ENCODE results near the gene APOBEC4. TPM values are rescaled to one million over a fixed set of nuclear protein-coding genes. Genes with fewer than 3 reads are reported as not detected.

Gene APOBEC4
- total RNA-seq, 1 donor from 2014 or later: not detected

GRCh38 chr1:183674886-183675285, 21.8 kb upstream of the APOBEC4 start:
- DNase-seq (ENCODE audit: low spot score): no peak

GRCh38 chr1:183674339-183674738, 21.2 kb upstream of the APOBEC4 start:
- DNase-seq (ENCODE audit: low spot score): no peak

GRCh38 chr1:183673605-183674323, 20.6 kb upstream of the APOBEC4 start:
- no peak for DNase-seq (ENCODE audit: low spot score)

GRCh38 chr1:183670169-183670568, 17.1 kb upstream of the APOBEC4 start:
- no peak for DNase-seq (ENCODE audit: low spot score)

GRCh38 chr1:183656355-183656754, 3.2 kb upstream of the APOBEC4 start:
- no peak for DNase-seq (ENCODE audit: low spot score)

- peak; percentile 87 for DNase-seq (ENCODE audit: low spot score)
Measured at GRCh38 chr1:183655562-183656075, 2.5 kb upstream of the APOBEC4 start.

GRCh38 chr1:183654706-183655105, 1.6 kb upstream of the APOBEC4 start:
- no peak for DNase-seq (ENCODE audit: low spot score)

- no peak for DNase-seq (ENCODE audit: low spot score)
Measured at GRCh38 chr1:183653876-183654451, 848 bp upstream of the APOBEC4 start.

GRCh38 chr1:183653462-183653794, 312 bp upstream of the APOBEC4 start:
- no peak for DNase-seq (ENCODE audit: low spot score)

GRCh38 chr1:183652107-183652506, 1.0 kb downstream of the APOBEC4 start:
- no peak for DNase-seq (ENCODE audit: low spot score)

- no peak for DNase-seq (ENCODE audit: low spot score)
Measured at GRCh38 chr1:183651612-183652011, 1.5 kb downstream of the APOBEC4 start.

- DNase-seq (ENCODE audit: low spot score): no peak
Measured at GRCh38 chr1:183648042-183648441, 5.1 kb downstream of the APOBEC4 start.

GRCh38 chr1:183646776-183647175, 6.3 kb downstream of the APOBEC4 start:
- no peak for DNase-seq (ENCODE audit: low spot score)

GRCh38 chr1:183645531-183645930, 7.6 kb downstream of the APOBEC4 start:
- DNase-seq (ENCODE audit: low spot score): no peak

GRCh38 chr1:183642166-183642565, 10.9 kb downstream of the APOBEC4 start:
- DNase-seq (ENCODE audit: low spot score): no peak

- DNase-seq (ENCODE audit: low spot score): no peak
Measured at GRCh38 chr1:183640193-183640592, 12.9 kb downstream of the APOBEC4 start.

- no peak for DNase-seq (ENCODE audit: low spot score)
Measured at GRCh38 chr1:183638649-183639387, 14.3 kb downstream of the APOBEC4 start.

GRCh38 chr1:183636783-183637182, 16.3 kb downstream of the APOBEC4 start:
- no peak for DNase-seq (ENCODE audit: low spot score)

GRCh38 chr1:183636334-183636682, 16.8 kb downstream of the APOBEC4 start:
- no peak for DNase-seq (ENCODE audit: low spot score)

- peak; percentile 97 for DNase-seq (ENCODE audit: low spot score)
Measured at GRCh38 chr1:183635606-183636333, 17.3 kb downstream of the APOBEC4 start, which contains the start of gene ARPC5. ARPC5 (minus strand) TSS chr1:183635783; CDS start chr1:183635659, 124 bp downstream.

GRCh38 chr1:183635099-183635605, 18.0 kb downstream of the APOBEC4 start:
- DNase-seq (ENCODE audit: low spot score): peak; percentile 71
